Measurements from ENCODE around the gene MYO16.

MYO16 gene

GRCh38 chr13:108962654-108963053 is 333.2 kb downstream of the MYO16 start:
- H3K9me2 ChIP-seq (replicated peaks; ENCODE audit: insufficient read depth, low read length), result no peaks in the 10 kb centered on the region
- no peak overlapping the region for H2AFZ ChIP-seq (ENCODE audit: low read depth, low read length, severe bottlenecking)
- H4K20me1 ChIP-seq (ENCODE audit: low read depth, low read length), result no peaks in the 10 kb centered on the region
- H3K36me3 ChIP-seq (ENCODE audit: low read length), result no peaks in the 10 kb centered on the region
- H3K9me3 ChIP-seq (ENCODE audit: insufficient read depth, low read length), result no peaks in the 10 kb centered on the region
- TF ChIP-seq EZH2phosphoT487 (conservative IDR thresholded peaks at IDR 0.05; ENCODE audit: low read length), result no peak
- TF ChIP-seq CTCF (IDR thresholded peaks at IDR 0.05; ENCODE audit: insufficient read depth, low read length, poor library complexity, severe bottlenecking), result no peak
- H3F3A ChIP-seq (ENCODE audit: insufficient read depth), result no peaks in the 10 kb centered on the region
- H3K79me2 ChIP-seq (ENCODE audit: insufficient read depth, low read length), result no peaks in the 10 kb centered on the region
- no peak overlapping the region for H3K4me3 ChIP-seq (ENCODE audit: insufficient read depth, low read length, poor library complexity, severe bottlenecking)
- H3K27me3 ChIP-seq (ENCODE audit: low read length), result no peaks in the 10 kb centered on the region
- H3K27ac ChIP-seq (ENCODE audit: low read depth, low read length), result no peak overlapping the region
- H3K4me2 ChIP-seq (ENCODE audit: low read depth, low read length, poor library complexity, severe bottlenecking), result no peak overlapping the region
- H3K9ac ChIP-seq (ENCODE audit: low read length), result no peak overlapping the region

- H3K4me2 ChIP-seq (ENCODE audit: low read depth, low read length, poor library complexity, severe bottlenecking), result no peak overlapping the region
- no peaks in the 10 kb centered on the region for H3K9me3 ChIP-seq (ENCODE audit: insufficient read depth, low read length)
- TF ChIP-seq CTCF (IDR thresholded peaks at IDR 0.05; ENCODE audit: insufficient read depth, low read length, poor library complexity, severe bottlenecking) (no peak), EZH2phosphoT487 (conservative IDR thresholded peaks at IDR 0.05; ENCODE audit: low read length) (no peak)
- H2AFZ ChIP-seq (ENCODE audit: low read depth, low read length, severe bottlenecking), result no peak overlapping the region
- no peaks in the 10 kb centered on the region for H3K36me3 ChIP-seq (ENCODE audit: low read length)
- no peaks in the 10 kb centered on the region for H4K20me1 ChIP-seq (ENCODE audit: low read depth, low read length)
- no peak overlapping the region for H3K27ac ChIP-seq (ENCODE audit: low read depth, low read length)
- no peaks in the 10 kb centered on the region for H3K27me3 ChIP-seq (ENCODE audit: low read length)
- no peaks in the 10 kb centered on the region for H3K79me2 ChIP-seq (ENCODE audit: insufficient read depth, low read length)
- no peak overlapping the region for H3K4me3 ChIP-seq (ENCODE audit: insufficient read depth, low read length, poor library complexity, severe bottlenecking)
- H3F3A ChIP-seq (ENCODE audit: insufficient read depth), result no peaks in the 10 kb centered on the region
- H3K9me2 ChIP-seq (replicated peaks; ENCODE audit: insufficient read depth, low read length), result no peaks in the 10 kb centered on the region
- H3K9ac ChIP-seq (ENCODE audit: low read length), result no peak overlapping the region
Observed at GRCh38 chr13:108963276-108963810, 333.9 kb downstream of the MYO16 start.

GRCh38 chr13:108963846-108964600 is 334.6 kb downstream of the MYO16 start:
- Histone ChIP-seq H3F3A (ENCODE audit: insufficient read depth) (no peaks in the 10 kb centered on the region), H3K27ac (ENCODE audit: low read depth, low read length) (no peak overlapping the region), H4K20me1 (ENCODE audit: low read depth, low read length) (no peaks in the 10 kb centered on the region), H3K9me2 (replicated peaks; ENCODE audit: insufficient read depth, low read length) (no peaks in the 10 kb centered on the region), H3K9me3 (ENCODE audit: insufficient read depth, low read length) (no peaks in the 10 kb centered on the region), H3K36me3 (ENCODE audit: low read length) (no peaks in the 10 kb centered on the region), H2AFZ (ENCODE audit: low read depth, low read length, severe bottlenecking) (no peak overlapping the region), H3K4me3 (ENCODE audit: insufficient read depth, low read length, poor library complexity, severe bottlenecking) (no peak overlapping the region), H3K4me2 (ENCODE audit: low read depth, low read length, poor library complexity, severe bottlenecking) (no peak overlapping the region), H3K79me2 (ENCODE audit: insufficient read depth, low read length) (no peaks in the 10 kb centered on the region), H3K27me3 (ENCODE audit: low read length) (no peaks in the 10 kb centered on the region), H3K9ac (ENCODE audit: low read length) (no peak overlapping the region)
- no peak for TF ChIP-seq CTCF (IDR thresholded peaks at IDR 0.05; ENCODE audit: insufficient read depth, low read length, poor library complexity, severe bottlenecking)
- TF ChIP-seq EZH2phosphoT487 (conservative IDR thresholded peaks at IDR 0.05; ENCODE audit: low read length), result no peak
